ENCODE measurements around the gene XPO4. TPM values are rescaled to one million over a fixed set of nuclear protein-coding genes. Genes with fewer than 3 reads are reported as not detected.

The XPO4 gene
- total and polyA plus RNA-seq, 2 of the 8 experiments (the other 6 are each of a cell fraction or from before 2014, with no cell fraction given): 11.9 to 33.3 TPM

GRCh38 chr13:20824762-20825476, 77.6 kb downstream of the XPO4 start (continued):
- TF ChIP-seq CHD7 (IDR thresholded peaks at IDR 0.05; ENCODE audit: insufficient replicate concordance, low read length) (no peak), NRF1 (IDR thresholded peaks at IDR 0.05; ENCODE audit: low read depth, low read length) (no peak), TEAD4 (IDR thresholded peaks at IDR 0.05; ENCODE audit: low read depth, low read length) (no peak), NANOG (IDR thresholded peaks at IDR 0.05; ENCODE audit: insufficient read depth, low read depth, low read length, poor library complexity, severe bottlenecking) (no peak)
